Measurements from ENCODE around the gene HOXC12.

The HOXC12 gene

DNA sequence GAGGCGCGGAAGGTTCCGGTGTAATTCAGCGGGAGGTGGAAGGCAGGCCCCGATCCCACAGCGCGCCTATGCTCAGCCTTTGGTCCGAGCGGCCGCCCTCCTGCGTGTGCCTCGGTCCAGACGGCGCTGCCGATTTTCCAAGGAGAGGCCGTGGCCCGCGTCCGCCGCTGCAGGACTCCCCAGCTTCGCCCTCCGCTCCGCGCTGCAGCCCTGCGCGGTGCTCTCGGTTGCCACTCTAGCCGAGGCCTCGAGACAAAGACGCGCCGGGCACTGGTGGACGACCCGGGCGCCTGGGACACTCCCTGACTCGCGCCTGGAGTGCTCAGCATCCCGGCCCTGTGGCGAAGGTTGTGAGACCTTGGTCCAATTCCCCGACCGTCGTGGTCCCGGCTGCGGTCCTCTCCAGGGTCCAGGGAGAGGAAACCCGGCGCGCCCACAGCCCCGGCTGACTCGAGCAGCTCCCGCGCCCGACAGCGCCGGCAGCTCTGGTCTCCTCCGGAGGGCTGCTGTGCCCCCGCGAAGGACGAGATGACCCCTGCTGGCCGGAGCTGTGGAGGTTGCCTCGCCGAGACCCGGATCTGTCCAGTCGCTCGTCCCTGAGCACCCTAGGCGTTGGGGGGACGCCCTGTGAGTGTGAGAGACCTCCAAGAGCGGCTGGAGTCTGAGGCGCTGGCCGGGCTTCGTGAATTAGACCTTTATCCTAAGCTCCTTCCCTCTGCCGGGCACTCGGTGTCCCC, 6.5 kb downstream of the HOXC12 start:
- DNase-seq (ENCODE audit: low spot score): no peak
- TF ChIP-seq CTCF (IDR thresholded peaks at IDR 0.05; ENCODE audit: borderline replicate concordance, control extremely low read depth, extremely low read depth, insufficient read depth, missing control alignments): no peak
- in situ Hi-C loops (cut with MboI; ENCODE audit: low sequenced_read_pairs, unreplicated experiment): no loop called here

DNA sequence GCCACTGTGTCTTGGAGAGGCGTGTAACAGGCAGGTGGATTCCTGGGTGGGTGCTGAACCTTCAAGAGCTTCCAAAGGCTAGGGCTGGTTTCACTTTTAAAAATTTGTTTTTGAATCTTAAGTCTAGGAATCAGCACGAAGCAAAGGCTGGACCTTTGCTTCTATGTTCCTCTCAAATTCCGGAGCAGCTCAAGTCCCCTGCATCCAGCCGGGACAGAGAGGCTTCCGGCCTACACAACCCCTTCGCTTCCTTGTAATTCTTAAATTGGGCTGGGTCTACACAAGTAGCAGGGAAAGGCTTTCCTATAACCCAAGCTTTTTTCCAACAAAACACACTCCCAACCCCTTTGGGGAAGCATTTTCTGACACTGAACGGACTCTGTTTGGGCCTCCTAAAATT, 8.3 kb downstream of the HOXC12 start:
- in situ Hi-C loops (cut with MboI; ENCODE audit: low sequenced_read_pairs, unreplicated experiment): no loop called here
- TF ChIP-seq CTCF (IDR thresholded peaks at IDR 0.05; ENCODE audit: borderline replicate concordance, control extremely low read depth, extremely low read depth, insufficient read depth, missing control alignments): no peak
- no peak for DNase-seq (ENCODE audit: low spot score)

GRCh38 chr12:53963434-53964314, 9.0 kb downstream of the HOXC12 start:
- TF ChIP-seq CTCF (IDR thresholded peaks at IDR 0.05; ENCODE audit: borderline replicate concordance, control extremely low read depth, extremely low read depth, insufficient read depth, missing control alignments): no peak
- in situ Hi-C loops (cut with MboI; ENCODE audit: low sequenced_read_pairs, unreplicated experiment): no loop called here
- DNase-seq (ENCODE audit: low spot score): no peak

GRCh38 chr12:53964315-53964713, 9.6 kb downstream of the HOXC12 start:
- in situ Hi-C loops (cut with MboI; ENCODE audit: low sequenced_read_pairs, unreplicated experiment): no loop called here
- DNase-seq (ENCODE audit: low spot score): no peak
- no peak for TF ChIP-seq CTCF (IDR thresholded peaks at IDR 0.05; ENCODE audit: borderline replicate concordance, control extremely low read depth, extremely low read depth, insufficient read depth, missing control alignments)

GRCh38 chr12:53965281-53966084, 10.8 kb downstream of the HOXC12 start:
- TF ChIP-seq CTCF (IDR thresholded peaks at IDR 0.05; ENCODE audit: borderline replicate concordance, control extremely low read depth, extremely low read depth, insufficient read depth, missing control alignments): no peak
- DNase-seq (ENCODE audit: low spot score): no peak
- in situ Hi-C loops (cut with MboI; ENCODE audit: low sequenced_read_pairs, unreplicated experiment): no loop called here

GRCh38 chr12:53966085-53966384, 11.3 kb downstream of the HOXC12 start:
- TF ChIP-seq CTCF (IDR thresholded peaks at IDR 0.05; ENCODE audit: borderline replicate concordance, control extremely low read depth, extremely low read depth, insufficient read depth, missing control alignments): no peak
- in situ Hi-C loops (cut with MboI; ENCODE audit: low sequenced_read_pairs, unreplicated experiment): no loop called here
- DNase-seq (ENCODE audit: low spot score): no peak
